NCI-H2171 (cell line): ENCODE measurements around the gene ZNF679.
"Not testable (repeated sequence)": the region's sequence is repeated elsewhere in the genome, so short reads cannot be mapped to it uniquely, and the experiment has no call there.

ENCODE experiments used
- DNase-seq: peaks from one replicate; lab custom pipeline; 2025; lab: John Stamatoyannopoulos, UW

ZNF679 gene

DNA sequence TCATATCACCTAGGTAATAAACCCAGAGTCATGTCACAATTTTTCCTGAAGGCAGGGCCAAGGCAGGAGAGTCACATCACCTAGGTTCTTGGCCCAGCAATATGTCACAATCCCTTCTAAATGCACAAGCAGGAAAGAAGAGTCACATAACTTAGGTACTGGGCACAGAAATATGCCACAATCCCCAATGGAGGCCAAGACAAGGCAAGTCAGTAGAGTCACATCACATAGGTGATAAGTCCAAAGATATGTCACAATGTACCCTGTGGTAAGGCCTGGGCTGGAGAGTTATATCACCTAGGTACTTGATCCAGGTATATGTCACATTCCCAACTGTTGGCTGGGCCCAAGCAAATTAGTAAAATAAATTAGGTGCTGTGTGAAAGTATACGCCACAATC lies at the start of gene ZNF679:
Gene ZNF679 (plus strand): TSS at position 301 of the 400 bp plus-strand sequence. CDS start 20,644 bp downstream, outside the sequence.
- not testable (repeated sequence) for DNase-seq

DNA sequence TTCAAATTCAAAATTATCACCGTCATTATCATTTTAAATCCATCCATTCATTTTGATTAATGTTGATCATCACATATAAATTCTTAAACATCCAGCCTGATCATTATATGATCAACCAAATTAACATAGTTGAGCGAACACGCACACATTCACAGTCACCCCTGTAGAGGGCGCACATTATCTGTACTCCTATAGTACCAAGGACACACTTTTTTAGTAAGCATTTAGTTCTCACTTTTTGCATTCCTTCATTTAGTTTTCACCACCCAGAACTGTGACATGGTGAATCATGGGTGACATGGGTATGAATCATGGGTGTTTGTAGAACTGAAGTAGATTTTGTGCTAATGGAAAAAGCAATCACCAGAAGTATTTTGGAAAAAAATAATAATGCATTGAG lies 47.3 kb upstream of the ZNF679 start:
- no peak for DNase-seq

DNA sequence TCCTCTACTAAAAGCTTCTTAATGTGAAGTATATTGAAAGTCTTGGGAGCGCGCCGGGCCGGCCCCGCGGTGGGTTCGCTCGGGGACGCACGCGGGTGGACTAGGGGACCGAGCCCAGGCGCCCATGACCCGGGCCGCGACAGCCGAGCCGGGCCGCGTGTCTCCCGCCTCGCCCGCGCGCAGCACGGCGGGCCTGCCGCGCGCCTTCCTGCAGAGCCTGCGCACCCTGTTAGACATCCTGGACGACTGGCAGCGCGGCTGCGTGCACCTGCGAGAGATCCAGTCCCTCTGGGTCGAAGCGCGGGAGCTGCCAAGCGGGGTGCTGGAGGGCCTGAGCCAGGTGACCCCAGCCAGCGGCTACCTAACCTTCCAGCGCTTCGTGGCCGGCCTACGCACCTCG lies 46.7 kb upstream of the ZNF679 start:
- DNase-seq = no peak

DNA sequence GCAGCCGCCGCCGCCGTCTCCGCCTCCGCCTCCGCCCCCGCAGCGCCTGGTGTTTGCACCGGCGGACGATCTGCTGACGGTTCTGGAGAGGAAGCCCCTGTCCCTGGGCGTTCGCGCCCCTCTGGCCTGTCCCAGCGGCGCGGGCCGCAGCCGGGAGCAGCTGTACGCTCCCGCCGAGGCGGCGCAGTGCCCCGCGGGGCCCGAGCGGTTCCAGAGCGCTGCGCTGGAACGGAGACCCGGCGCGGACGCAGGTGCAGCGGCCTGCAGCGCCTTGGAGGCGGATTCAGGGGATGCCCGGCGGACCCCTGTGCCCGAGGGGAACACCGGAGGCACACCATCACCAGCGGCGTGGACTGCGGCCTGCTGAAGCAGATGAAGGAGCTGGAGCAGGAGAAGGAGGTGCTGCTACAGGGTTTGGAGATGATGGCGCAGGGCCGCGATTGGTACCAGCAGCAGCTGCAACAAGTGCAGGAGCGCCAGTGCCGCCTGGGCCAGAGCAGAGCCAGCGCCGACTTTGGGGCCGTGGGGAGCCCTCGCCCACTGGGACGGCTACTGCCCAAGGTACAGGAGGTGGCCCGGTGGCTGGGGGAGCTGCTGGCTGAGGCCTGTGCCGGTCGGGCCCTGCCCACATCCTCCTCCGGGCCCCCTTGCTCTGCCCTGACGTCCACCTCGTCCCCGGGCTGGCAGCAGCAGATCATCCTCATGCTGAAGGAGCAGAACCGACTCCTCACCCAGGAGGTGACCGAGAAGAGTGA lies 46.1 kb upstream of the ZNF679 start:
- DNase-seq = no peak

DNA sequence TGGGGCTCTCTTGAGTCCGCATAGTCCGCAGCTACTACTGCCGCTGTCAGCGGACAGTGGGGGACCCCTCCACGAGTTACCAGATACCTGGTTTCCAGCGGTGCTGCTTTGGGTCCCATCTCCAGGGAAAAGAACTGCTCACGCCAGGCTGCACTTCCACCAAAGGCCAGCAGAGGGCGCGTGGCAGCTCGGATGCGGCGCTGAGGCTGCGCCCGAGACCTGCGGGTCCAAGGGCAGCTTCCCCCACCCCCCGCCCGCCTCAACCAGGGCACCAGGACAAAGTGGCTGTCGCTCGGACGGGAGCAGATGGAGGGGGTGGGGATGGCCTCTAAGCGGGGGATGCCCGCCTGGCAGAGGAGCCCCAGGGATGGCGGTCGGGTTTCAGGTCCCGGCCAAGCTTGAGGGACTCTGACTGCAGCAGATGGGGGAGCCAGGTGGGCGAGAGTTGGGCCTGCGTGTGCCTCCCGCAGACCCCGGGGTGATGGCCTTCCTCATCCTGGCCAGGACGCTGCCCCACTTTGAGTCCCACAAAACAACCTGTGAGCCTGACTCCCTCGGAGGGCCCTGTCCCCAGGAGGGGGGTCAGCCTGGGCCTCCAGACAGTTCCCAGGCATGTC lies 45.0 kb upstream of the ZNF679 start:
- DNase-seq = no peak

DNA sequence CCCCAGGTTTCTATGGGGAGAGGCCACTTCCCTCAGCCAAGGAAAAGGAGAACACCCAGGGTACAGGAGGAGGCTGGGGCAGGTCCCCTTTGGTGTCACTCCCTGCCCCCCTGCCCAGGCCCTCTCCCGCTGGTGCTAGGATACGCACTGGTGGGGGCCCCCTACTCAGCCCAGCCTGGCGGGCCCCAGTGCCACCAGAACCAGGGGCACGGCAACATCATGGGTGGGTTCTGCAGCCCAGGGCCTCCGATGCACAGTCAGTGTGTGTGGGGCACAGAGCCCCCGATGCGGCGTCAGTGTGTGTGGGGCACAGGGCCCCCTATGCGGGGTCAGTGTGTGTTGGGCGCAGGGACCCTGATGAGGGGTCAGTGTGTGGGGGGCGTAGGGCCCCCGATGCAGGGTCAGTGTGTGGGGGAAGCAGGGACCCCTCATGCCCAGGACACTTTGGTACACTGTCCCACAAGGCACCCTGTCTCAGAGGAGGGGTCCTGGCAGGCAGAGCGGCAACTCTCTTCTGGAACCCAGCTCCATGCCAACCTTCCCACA lies 44.4 kb upstream of the ZNF679 start:
- DNase-seq = no peak

DNA sequence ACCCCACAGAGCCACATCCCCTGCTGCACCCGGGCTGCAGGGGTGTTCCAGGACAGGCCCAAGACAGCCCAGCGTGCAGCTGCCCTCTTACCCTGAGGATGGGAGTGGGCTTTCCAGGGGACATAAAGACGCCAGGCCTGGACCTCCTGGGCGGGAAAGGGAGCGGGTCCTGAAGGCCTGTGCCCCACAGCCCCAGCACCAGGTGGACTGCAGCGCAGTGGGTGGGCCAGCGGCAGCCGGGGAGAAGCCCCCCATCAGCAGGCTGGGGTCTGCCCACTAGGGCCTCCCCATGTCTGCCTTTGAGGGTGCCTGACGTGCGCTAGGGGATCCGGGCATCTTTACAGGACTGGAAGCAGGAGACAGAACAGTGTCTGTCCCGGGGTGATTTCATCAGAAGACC lies 43.9 kb upstream of the ZNF679 start:
- DNase-seq = no peak

DNA sequence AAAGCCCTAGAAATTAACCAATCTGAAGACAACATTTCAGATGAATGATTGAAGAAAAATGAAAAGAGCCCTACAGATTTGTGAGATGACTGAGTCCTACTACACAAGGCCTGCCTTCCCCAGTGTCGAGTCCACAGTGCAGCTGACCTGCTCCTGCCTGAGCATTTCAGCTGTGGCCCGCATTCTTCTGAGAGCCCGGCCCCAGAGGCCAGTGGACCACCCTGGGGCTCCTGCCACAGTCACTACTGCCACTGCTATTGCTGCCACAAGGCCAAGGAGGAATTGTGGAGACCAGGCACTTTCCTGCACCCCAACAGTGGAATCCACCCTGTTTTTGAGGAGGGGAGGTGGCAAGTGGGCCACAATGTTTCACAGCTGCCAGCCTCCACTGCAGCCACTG lies 40.9 kb upstream of the ZNF679 start:
- DNase-seq = no peak

DNA sequence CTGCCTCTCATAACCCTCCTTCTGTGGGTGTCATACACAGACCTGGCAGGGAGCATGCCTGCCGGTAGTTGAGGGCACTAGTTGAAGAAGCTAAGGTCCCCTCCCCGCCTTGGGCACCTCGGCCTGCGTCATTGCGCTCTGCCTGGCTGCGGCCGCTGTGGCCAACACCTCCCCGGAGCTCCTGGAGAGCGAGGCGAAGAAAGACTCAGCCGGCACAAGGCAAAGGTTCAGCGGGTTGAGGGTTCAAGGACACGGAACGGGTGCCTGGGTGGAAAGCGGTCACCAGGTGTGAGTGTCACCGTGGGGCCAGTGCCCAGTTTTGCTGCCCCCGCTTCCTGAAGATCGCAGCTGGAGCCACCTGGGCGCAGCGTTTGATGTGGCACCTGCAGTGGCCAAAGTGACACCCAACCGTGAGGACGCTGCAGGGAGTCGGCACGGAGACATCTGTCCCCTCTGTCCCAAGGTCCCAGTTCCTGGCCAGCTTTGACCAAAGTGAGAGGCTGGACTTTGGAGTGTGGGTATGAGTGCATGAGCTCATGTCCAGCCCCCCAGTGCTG lies 36.0 kb upstream of the ZNF679 start:
- DNase-seq = no peak

DNA sequence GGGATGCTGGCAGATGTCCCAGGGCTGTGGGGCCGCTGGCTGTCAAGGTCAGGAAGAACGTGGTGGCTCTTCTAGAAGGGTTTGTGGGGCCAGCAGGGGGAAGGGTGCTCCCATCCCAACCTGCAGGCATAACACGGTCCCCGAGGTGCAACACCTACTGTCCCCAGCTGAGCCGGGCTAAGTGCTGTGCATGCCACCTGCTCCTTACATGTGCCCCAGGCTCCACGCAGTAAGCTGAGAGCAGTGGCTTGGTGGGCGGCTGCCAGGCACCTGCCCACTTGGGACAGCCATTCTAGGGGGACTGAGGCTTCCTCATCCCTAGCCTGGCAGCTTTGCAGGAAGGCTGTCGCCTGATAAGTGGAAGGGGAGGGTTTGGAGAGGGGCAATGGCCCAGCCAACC lies 35.5 kb upstream of the ZNF679 start:
- no peak for DNase-seq

DNA sequence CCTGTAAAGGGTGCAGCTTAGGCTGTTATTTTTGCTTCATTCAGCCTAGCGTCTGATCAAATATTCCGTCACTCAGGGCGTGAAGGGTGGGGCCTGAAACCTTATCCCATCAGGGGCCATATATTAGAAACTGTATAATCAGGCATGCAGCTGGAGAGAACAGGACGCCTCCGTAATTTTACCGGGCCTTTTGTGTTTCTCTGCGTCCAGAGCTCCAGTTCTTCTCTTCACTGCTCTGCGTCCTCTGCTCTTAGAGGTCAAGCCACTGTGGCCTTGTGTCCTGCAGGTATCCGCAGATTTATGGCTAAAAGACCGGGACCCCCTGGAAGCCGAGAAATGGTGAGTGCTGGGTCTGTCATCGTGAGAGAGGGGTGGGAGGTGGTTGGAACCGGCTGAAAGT lies 21.4 kb upstream of the ZNF679 start, which contains the start of gene ZNF735:
Gene ZNF735 (plus strand): TSS at position 301 of the 400 bp plus-strand sequence. CDS start 0 bp downstream, at position 301.
- DNase-seq = no peak

DNA sequence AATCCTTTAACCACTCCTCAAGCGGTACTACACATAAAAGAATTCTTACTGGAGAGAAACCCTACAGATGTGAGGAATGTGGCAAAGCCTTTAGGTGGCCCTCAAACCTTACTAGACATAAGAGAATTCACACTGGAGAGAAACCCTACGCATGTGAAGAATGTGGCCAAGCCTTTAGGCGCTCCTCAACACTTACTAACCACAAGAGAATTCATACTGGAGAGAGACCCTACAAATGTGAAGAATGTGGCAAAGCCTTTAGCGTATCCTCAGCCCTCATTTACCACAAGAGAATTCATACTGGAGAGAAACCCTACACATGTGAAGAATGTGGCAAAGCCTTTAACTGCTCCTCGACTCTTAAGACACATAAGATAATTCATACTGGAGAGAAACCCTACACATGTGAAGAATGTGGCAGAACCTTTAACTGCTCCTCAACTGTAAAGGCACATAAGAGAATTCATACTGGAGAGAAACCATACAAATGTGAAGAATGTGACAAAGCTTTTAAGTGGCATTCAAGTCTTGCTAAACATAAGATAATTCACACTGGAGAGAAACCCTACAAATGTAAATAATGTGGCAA lies 8.5 kb upstream of the ZNF679 start:
- DNase-seq = not testable (repeated sequence)

DNA sequence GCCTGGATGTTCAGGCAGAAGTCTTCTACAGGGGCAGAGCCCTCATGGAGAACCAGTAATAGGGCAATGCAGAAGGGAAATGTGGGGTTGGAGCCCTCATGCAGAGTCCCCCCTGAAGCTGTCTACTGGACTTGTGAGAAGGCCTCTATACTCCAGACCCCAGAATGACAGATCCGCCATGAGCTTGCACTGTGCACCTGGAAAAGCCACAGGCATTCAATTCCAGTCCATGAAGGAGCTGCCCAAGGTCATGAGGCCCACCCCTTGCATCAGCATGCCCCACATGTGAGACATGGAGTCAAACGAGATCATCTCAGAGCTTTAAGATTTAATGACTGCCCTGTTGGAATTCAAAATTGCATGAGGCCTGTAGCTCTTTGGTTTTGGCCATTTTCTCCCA lies 4.9 kb upstream of the ZNF679 start:
- no peak for DNase-seq

DNA sequence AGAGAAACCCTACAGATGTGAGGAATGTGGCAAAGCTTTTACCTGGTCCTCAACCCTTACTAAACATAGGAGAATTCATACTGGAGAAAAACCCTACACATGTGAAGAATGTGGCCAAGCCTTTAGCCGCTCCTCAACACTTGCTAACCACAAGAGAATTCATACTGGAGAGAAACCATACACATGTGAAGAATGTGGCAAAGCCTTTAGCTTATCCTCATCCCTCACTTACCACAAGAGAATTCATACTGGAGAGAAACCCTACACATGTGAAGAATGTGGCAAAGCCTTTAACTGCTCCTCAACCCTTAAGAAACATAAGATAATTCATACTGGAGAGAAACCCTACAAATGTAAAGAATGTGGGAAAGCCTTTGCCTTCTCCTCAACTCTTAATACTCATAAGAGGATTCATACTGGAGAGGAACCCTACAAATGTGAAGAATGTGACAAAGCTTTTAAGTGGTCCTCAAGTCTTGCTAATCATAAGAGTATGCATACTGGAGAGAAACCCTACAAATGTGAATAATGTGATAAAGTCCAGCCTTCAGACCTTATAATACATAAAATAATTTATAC lies 38.2 kb downstream of the ZNF679 start:
- DNase-seq = no peak

DNA sequence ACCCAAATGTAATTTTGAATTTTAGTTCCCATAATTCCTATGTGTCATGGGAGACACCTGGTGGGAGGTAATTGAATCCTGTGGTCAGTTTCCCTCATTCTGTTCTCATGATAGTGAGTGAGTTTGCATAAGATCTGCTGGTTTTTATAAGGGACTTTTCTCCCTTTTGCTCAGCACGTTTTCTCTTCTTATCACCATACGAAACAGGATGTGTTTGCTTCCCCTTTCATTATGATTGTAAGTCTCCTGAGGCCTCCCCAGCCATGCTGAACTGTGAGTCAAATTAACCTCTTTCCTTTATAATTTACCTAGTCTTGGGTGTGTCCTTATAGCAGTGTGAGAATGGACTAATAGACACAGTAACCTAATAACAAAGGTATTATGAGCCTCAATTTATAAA lies 49.4 kb downstream of the ZNF679 start:
- DNase-seq = no peak

DNA sequence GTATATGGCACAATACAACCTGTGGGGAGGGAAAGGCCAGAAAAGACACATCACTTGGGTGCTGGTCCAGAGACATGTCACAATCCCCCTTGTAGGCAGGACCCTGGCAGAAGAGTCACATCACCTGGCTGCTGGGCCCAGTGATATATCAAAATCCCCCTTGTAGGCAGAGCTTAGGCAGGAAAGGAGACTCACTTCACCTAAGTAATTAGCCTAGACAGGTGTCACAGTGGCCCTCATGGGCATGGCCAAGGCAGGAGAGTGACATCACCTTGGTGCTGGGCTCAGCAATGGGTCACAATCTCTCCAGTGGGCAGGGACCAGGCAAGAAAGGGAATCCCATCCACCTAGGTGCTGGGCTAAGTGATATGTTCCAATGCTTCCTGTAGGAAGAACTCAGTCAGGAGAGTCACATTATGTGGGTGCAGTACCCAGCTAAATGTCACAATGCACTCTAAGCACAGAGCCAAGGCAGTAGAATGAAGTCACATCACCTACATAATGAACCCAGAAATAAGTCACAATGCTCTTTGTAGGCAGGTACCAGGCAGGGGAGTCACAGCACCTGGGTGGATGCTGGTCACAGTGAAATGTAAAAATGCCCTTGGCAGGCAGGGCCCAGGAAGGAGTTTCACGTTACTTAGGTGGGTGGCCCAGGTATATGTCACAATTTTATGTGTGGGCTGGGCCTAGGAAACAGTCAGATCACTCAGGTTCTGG lies 66.6 kb downstream of the ZNF679 start:
- DNase-seq = no peak

DNA sequence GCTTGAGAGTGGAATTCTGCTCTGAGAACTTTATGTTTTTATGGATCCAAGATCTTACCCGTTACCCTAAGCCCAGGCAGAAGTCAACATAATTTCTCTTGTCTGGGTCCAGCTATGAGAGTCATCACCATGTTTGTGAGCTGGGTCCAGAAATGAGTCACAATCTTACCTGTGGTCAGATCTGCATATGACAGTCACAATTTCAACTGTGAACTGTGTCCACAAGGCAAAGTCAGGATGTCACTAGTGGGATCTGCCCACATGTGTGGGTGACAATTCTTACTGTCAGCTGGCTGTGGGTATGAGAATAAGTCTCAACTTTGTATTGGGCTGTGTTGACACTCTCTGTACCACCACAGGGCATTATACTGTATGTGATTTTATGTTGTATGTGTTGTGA lies 69.1 kb downstream of the ZNF679 start:
- not testable (repeated sequence) for DNase-seq

DNA sequence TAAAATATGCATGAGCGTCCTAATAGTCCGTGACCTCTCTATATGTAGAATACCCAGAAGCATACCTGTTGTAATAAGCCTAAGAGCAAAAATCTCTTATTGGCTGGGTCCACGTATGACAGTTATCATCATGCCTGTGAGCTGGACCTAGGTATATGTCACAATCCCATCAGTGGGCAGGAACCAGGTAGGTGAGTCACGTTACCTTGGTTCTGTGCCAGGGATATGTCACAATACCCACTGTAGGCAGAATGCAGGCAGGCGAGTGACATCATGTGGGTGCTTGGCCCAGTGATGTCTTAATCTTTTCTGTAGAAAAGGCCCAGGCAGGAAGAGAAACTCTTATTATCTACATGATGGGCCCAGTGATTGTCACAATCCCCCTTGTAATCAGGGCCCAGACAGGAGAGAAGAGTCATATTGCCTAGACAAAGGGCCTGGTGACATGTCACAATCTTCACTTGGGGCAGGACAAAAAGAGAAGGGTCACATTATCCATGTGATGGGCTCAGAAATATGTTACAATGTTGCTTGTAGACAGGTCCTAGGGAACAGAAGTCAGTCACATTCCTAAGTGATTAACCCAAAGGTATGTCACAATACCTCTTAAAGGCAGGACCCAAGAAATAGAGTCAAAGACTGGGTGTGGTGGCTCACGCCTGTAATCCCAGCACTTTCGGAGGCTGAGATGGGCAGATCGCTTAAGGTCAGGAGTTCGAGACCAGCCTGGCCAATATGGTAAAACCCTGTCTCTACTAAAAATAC lies 72.5 kb downstream of the ZNF679 start:
- no peak for DNase-seq

DNA sequence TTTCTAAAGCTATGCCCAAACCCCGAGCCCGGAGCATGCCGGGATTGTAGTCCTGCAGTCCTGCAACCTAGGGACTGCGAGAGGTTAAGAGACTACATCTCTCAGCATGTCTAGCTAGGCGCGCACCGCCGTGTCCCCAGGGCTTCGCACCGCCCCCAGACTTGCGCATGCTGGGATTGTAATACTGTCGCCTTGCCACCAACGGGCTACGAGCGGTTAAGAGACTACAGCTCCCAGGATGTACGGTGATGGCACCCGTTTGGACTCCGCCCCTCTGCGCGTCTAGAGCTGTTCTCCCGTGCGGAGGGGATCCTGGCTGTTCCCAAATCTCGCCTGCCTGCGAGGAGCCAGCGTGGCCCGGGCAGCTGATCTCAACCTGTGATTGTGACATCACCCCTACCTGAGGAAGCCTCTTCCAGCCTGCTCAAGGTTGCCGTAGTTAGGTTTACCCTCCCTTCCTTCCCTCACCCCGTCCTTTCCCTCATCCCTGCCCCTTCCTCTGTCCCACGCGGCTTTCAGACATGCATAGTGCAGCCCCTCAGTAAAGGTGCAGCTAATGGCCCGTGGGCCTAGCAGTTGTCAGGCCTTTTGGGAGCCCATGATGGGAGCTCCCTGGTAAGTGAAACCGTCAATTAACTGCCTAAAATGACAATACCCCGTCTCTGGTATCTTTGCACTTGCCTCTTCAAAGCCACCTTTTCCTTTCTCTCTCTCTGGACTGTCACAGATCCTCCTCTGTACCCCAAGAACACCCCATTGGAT lies 79.2 kb downstream of the ZNF679 start:
- peak; percentile 91 for DNase-seq

DNA sequence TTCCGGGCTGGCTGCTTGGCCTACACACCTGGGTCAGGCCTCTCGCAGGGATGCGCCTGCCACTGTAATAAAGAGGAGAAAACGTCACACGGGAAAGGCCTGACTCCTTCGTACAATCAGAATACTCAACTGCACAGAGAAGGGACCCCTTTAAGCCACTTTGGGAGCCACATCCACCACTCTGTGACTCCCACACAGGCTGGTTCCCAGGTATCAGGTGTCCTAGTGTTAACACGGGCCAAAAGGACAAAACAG lies 79.7 kb downstream of the ZNF679 start:
- DNase-seq = no peak
